Measurements from ENCODE around the gene TOX2.
A peak's percentile ranks its signal among the peaks of the same experiment; 100 is the strongest.
"Not testable (repeated sequence)": the region's sequence is repeated elsewhere in the genome, so short reads cannot be mapped to it uniquely, and the experiment has no call there.

TOX2 gene

GRCh38 chr20:44038681-44039123 lies 124.0 kb downstream of the TOX2 start:
- no peak for DNase-seq

GRCh38 chr20:44039147-44039546 lies 124.5 kb downstream of the TOX2 start:
- DNase-seq = no peak

DNA sequence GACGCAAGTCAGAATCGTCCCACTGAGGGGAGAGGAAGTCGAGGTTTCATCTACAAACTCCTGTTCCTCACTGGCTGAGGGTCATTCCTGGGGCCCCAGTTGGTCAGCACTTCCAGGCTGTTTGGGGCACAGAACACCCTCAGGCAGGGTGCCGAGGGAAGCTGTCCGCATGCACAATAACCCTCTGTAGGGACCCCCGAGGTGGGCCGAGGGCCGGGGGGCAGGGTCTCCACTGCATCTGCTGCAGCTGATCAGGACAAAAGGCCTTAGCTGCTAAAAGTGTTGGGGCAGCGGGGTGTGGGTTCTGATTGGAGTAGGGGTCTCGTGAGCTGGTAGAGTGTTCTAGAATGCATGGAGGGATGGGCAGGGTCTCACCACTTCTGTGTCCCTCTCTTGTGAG lies 125.1 kb downstream of the TOX2 start:
- DNase-seq = no peak

GRCh38 chr20:44040202-44040915 lies 125.7 kb downstream of the TOX2 start:
- no peak for DNase-seq

DNA sequence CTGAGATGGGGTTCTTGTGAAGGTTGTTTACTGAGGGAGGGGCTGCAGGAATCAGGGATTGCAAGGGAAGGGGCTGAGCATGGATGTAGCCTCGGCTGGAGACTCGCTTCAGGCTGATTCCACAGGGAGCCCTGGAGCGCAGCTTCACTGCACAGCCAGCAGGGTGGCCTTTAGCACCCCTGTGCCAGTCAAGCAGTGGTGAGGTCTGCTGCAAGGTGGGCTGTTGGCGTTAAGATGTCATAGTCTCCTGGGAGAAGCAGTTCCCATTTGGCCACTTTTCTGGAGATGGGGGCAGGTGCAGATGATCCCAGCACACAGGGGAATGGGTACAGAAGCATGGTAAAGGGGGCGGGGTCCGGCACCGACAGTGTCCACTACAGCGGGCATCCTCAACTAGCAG lies 126.3 kb downstream of the TOX2 start:
- no peak for DNase-seq

DNA sequence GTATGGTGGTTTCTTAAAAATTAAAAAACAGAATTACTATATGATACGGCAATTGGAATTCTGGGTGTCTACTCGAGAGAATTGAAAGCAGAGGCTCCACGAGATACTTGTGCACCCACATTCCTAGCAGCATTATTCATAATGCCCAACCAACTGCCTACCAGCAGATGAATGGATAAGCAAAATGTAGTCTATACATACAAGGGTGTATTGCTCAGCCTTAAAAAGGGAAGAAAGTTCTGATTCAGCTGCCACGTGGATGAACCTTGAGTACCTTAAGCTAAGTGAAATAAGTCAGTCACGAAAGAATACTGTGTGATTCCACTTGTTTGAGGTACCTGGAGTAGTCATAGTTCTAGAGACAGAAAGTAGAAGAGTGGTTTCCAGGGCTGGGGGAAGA lies 130.1 kb downstream of the TOX2 start:
- DNase-seq = not testable (repeated sequence)

GRCh38 chr20:44050327-44050726 lies 135.7 kb downstream of the TOX2 start:
- no peak for DNase-seq

GRCh38 chr20:44050925-44051660 lies 136.4 kb downstream of the TOX2 start:
- DNase-seq = no peak

GRCh38 chr20:44051661-44052000 lies 137.0 kb downstream of the TOX2 start:
- DNase-seq = no peak

- no peak for DNase-seq
Measured at GRCh38 chr20:44052166-44052565, 137.5 kb downstream of the TOX2 start.

- DNase-seq = no peak
Measured at GRCh38 chr20:44053046-44053445, 138.4 kb downstream of the TOX2 start.

- DNase-seq = no peak
Measured at GRCh38 chr20:44054118-44054517, 139.5 kb downstream of the TOX2 start.

- DNase-seq = no peak
Measured at GRCh38 chr20:44054849-44055248, 140.2 kb downstream of the TOX2 start.

DNA sequence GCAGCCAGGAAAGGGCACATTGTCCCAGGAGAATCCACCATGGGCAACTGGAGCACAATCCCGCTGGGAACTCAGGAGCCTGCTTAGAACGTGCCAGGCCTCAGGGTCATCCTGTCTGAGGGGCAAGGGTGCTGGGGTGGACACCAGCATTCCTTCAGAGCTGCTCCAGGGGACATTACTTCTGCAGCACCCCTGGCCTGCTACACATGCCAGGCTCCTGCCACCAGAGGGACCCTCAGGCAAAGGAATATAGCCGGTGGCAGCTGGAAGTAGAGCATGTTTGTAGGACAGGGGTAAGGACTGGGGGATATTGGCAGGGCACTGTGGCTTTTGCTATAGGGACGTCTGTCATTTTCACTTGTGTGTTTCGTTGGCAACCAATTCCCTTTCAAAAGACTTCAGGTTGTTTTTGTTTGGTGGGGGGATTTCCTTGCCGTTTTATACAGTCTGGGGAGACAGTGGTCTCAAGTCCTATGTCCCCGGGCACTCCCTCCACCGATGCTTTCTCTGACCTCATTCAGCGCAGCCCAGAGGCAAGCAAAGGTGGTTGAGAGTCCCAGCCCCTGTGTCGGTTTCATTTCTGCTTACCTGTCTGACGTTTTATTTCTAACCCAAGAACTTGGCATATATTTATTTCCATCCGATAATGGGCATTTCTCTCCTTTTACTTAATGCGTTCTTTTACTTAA lies 141.5 kb downstream of the TOX2 start:
- peak; percentile 44 for DNase-seq

- DNase-seq = no peak
Measured at GRCh38 chr20:44057698-44058675, 143.3 kb downstream of the TOX2 start.

GRCh38 chr20:44064501-44065400 lies 150.1 kb downstream of the TOX2 start:
- DNase-seq = no peak

GRCh38 chr20:44065401-44066340 lies 151.0 kb downstream of the TOX2 start:
- no peak for DNase-seq

DNA sequence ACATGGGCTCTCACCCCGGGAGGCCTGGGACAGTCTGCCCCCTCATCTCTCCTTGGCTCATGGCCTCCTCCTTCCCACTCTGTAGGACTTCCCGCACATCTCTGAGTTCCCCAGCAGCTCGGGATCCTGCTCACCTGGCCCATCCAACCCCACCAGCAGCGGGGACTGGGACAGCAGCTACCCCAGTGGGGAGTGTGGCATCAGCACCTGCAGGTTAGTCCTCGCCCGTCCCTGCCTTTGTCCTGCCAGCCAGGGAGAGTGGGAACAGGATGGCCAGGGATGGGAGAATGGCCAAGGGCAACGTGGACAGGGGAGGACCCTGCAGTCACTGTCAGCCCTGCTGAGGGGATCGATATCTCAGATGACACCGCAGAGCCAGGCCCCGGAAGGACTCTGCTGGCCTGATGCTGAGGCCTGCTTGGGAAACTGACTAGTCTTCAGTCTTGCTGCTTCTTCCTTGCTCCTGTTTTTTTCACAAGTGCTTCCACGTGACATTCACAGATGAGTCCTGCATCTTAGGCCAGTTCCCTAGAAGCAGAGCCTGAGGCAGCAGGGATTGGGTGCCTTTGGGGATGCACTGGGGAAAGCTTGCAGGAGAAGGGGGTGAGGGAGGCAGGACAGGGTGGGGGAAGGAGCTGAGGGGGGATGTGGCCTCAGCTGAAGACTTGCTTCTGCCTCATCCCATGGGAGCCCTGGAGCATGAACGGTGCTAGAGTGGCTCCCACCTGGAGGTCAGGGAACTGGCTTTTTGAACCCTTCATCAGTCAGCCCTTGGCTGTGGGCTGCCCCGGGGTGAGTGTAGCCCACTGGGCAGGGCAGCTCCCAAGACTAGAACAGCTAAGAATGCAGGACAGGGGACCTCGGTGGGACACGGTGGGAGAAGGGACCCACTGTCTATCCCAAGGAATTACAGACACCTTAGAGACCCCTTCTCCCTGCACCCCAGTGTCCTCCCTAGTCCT lies 152.3 kb downstream of the TOX2 start:
- DNase-seq = no peak

DNA sequence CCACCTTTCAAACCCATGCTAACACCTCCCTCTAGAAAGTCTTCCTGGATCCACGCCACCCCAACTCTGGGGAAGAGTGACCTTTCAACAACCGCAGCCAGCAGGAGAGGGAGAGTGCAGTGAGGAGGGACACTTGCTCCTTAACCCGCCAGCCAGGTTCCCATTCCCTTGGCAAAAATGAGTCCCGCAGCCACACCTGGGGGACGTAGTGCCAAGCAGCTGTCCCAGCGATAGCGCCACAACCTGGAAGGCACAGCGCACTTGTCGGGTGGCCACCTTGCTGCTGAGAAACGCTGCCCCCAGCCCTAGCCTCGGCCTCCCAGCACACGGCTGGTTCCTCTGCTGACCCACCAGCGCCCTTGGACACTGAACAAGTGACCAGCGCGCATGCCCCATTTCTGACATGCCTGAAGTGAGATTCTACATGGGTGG lies 153.0 kb downstream of the TOX2 start:
- DNase-seq = no peak
